GM21423 (cell line): Measurements from ENCODE around the gene MAP1S.

ENCODE experiments used
- ATAC-seq: cut with Tn5 transposase; IDR thresholded peaks from one replicate; pipeline ENCODE4 v1.9.1; 2021; ENCODE audit warnings: mild to moderate bottlenecking, moderate library complexity; ENCODE audit not compliant: unreplicated experiment

MAP1S gene

DNA sequence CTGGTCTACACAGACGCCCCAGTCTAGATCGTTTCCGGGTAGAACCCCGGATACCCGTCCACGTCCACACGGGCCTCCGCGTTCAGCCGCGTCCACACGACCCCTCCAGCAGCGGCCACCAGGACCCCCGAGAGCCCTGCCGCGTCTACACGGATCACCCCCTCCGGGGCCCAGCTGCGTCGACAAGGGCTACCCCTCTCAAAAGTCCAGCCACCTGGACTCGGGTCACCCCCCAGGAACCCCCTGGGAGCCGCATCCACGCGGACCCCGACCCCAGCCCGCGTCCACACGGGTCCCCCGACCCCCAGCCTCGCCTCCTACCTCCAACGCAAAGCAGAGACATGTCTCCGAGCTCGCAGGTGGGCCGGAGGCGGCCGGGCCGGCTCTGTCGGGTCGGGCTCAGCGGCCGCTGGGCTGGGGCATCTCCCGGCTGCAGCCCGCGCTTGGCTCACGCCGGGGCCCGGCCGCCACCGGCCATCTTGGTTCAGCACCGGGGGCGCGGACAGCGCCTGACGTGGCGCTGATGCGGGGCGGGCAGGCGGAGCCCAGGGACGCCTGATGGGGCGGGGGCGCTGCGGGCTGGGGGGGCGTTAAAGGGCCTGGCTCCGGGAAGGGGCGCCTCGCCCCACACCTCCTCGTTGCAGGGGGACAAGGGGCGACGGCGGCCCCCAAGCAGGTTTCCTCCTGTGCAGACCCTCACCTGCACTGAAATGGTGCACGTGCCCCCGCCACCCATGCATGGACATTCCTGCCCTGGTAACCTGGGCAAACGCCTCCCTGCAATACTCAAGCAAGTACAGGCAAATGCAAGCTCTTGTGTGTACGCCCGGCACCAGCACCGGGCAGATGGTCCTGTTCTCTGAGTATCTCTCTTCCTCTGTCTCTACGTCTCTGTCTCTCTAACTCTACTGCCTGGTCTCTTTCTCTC, 31.2 kb upstream of the MAP1S start, which contains the start of gene UNC13A:
Gene UNC13A (minus strand): TSS at position 498 of the 928 bp plus-strand sequence. CDS start 155 bp downstream, at position 343.
- no peak for ATAC-seq

DNA sequence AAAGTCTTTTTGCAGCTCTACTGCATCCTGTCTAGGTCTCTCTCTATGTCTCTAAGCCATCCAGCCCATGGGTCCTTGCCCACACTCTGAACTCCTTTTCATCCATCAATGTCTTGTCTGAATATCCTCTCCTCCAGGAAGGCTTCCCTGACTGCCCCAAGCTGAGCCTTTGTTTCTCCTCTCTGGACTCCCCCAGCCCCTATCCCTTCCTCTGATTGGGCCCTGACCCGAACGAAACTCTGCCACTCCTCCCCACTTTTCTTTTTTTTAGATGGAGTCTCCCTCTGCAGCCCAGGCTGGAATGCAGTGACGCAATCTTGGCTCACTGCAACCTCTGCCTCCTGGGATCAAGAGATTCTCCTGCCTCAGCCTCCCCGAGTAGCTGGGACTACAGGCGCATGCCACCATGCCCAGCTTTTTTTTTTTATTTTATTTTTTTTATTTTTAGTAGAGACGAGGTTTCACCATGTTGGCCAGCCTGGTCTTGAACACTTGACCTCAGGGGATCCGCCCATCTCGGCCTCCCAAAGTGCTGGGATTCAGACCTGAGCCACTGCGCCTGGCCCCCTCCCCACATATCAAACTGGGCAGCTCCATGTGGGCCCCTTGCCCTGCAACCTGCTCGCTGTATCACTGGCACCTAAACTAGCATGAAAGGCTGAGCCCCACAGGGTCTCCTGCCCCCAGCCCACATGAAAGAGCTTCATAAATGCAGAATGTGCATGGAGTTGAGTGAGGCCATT, 30.3 kb upstream of the MAP1S start:
- no peak for ATAC-seq

DNA sequence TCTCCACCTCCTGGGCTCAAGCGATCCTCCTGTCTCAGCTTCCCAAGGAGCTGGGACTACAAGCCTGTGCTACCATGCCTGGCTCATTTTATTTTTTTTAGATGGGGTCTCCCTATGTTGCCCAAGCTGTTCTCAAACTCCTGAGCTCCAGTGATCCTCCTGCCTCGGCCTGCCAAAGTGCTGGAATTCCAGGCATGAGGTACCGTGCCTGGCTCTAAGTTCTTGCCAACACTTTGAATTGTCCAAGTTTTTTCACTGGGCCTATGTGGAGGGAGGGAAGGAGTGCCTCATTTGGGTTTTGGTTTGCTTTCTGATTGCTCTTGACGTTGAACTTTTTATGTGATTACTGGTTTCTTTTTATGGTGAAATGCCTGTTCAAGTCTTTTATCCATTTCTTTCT, 26.7 kb upstream of the MAP1S start:
- ATAC-seq, result no peak

DNA sequence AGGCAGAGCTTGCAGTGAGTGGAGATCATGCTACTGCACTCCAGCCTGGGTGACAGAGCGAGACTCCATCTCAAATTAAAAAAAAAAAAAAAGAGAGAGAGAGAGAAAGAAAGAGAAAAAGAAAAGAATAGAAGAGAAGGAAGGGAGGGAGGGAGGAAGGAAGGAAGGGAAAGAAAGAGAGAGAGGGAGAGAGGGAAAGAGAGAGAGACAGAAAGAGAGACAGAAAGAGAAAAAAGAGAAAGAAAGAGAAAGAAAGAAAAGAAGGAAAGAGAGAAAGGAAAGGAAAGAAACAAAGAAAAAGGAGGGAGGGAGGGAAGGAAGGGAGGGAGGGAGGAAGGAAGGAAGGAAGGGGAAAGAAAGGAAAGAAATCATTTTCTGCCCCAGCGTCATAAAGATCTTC, 24.1 kb upstream of the MAP1S start:
- no peak for ATAC-seq

DNA sequence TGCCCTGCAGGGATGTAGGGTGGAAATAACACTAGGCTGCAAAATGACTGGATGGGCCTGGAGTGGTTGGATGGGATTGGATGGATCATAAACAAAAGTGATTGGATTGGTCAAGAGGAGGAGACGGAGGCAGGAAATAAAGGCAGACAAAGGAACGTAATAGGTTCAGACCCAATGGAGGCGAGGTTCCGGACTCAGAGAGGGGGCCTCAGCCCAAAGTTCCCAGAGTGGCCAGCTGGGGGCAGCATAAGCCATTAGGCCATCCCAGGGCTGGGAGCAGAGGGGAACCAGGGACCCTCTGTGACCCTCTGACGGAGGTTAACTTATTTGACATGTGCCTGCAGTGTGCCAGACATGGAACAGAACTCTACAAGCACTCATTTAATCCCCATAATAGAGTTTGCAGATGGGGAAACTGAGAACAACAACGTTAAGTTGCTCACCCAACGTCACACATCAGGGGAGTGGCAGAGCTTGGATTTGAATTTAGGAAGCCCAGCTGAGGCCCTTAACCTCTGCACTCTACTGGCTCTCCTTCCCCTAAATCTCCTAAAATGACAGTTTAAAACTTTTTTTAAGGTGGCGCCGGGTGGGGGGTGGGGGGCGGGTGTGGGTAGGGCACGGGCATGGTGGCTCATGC, 15.3 kb upstream of the MAP1S start:
- no peak for ATAC-seq

DNA sequence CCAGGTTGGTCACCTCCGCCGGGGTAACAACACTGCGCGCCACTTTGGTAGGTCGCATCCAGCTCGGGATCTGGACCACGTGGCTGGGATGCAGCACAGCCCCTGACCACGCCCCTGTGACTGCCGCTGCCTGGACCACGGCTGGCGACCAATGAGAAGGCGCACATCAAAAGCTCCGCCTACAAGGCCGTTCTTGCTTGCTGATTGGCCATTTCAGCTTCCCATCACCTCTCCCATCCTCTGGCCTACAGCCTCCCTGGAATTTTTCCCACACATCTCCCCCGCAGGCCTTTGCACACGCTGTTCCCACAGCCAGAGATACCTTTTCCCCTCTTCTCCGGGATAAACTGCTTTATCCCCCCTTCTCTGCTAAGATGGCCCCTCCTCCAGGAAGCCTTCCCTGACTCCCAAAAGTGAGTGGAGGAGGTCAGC, 12.5 kb upstream of the MAP1S start:
- ATAC-seq, result no peak

DNA sequence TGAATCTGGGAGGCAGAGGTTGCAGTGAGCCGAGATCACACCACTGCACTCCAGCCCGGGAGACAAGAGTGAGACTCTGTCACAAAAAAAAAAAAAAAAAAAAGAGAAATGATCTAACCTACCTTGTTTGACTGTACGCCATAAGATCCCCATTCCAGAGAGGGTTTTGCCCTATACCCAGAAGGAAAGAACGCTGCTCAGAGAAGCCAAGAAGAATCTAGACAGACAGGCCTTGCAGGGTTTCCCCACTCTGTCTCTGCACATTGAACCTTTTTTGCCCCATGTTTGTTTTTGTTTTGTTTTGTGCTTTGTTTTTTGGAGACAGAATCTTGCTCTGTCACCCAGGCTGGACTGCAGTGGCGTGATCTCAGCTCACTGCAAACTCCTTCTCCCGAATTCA, 7.4 kb upstream of the MAP1S start:
- ATAC-seq, result no peak

DNA sequence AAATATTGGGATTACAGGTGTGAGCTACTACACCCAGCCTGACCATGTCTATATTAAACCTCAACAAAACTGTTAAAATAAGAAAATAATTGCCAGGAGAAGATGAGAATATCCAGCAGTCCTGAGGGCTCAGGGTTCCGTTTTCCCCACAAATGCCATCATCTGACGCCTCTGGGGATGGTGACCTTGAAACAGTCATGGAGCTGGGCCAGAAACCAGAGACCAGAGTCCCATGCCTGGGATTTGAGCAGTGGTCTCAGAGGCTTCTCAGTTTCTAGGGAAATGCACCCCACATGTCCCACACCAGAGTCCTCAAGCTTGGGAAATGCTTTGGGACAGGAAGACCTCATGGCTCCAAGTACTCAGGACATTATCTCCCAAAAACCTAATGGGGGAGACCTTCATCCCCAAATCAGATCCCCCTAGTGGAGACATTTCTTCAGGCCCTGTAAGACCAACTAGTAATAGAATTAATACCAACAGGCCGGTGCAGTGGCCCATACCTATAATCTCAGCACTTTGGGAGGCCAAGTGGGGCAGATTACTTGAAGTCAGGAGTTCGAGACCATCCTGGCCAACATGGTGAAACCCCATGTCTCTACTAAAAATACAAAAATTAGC, 2.9 kb upstream of the MAP1S start:
- no peak for ATAC-seq

DNA sequence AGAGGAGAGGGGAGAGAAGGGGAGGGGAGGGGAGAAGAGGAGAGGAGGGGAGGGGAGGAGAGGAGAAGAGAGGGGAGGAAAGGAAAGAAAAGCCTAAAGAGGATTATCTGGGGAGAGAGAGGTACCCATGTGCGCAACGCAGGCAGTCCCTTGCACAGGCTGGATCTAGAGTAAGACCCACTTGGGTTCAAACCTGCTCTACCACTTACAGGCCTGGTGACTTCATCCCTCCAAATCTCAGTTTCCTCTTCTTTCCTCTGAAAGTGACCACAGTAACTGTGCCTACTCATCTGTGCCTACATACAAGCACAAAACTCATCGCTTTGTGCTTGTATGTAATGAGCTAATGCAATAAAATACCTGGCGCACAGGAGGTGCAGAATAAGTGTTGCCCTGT, 732 bp upstream of the MAP1S start:
- no peak for ATAC-seq

DNA sequence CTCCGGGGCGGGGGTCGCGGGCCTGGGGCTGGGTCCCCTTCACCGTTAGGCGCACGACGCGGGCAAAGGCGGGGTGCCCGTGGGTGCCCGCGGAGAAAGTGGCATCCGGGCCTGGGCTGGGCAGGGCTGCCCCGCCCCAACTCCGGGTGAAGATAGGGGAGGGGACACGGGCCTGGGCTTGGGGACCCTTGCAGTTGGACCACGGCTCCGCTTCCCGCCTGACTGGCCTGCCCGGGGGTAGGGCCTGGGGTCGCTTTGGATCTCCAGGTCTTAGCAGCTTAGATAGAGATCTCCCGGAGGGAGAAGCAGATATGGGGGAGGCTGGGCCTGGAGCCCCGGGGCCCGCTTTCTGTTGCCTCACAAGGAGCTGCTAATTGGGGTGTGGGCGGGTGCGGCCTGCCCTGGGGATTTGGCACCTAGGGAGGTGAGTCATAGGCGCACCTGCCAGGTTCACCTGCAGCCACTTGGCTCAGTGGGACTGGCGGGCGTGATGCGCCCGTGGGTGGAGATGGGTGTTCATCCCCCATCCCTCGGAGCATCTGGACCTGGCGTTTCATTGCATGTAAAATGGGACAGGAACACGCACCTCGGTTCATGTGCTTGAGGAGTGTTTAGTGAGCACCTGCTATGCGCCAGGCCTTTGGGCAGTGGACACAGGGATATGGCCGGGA, 585 bp downstream of the MAP1S start:
- ATAC-seq, result peak; percentile 19

DNA sequence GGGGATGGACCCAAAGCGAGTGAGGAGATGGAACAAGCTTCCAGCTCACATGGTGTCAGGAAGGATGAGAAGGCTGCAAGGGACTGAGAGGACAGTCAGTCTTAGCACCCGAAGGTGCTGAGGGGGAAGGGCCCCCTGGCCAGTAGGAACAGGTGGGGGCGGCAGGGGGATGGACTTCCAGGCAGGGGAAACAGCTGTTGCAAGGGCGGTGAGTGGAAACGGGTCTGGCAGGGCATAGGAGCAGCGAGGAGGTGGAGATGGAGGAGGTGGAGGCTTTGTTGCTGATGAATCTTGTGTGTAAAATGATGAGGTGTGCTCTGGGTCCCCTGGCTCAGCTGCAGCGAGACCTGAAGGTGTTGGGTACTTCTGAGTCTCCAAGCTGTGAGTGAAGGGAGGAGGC, 1.2 kb downstream of the MAP1S start:
- ATAC-seq, result no peak

DNA sequence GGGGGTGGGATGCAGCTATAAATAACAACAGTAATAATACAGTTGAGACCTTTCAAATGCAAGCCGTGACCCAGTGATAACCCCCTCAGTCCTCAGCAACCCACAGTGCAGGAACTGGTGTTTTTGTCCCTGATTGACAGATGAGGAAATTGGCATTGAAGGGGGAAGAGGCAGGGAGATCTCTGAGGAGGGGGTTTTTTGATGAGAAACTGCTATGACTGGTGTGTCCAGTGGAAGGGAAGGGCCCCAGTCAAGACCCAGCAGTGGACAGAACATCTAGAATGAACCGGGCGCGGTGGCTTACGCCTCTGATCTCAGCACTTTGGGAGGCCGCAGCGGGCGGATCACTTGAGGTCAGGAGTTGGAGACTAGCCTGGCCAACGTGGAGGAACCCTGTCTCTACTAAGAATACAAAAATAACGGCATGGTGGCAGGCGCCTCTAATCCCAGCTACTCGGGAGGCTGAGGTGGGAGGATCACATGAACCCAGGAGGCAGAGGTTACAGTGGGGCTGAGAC, 1.9 kb downstream of the MAP1S start:
- ATAC-seq, result no peak

DNA sequence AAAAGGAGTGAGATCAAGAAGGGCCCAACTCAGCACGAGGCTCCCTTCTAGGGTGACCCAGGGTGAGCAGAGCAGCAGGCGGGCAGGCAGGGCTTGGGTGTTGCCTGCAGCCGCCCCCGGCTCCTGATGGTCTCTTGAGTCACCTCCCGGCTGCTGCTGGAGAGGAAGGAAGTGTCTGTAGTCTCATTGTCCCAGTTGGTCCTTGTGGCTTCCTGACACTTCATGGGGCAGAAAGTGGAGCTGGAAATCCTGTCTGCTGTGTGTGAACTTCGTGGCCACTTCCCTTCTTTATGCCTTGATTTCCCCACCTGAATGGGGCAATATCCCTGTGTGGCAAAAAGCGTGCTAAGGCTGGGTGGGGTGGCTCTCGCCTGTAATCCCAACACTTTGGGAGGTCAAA, 2.5 kb downstream of the MAP1S start:
- no peak for ATAC-seq

DNA sequence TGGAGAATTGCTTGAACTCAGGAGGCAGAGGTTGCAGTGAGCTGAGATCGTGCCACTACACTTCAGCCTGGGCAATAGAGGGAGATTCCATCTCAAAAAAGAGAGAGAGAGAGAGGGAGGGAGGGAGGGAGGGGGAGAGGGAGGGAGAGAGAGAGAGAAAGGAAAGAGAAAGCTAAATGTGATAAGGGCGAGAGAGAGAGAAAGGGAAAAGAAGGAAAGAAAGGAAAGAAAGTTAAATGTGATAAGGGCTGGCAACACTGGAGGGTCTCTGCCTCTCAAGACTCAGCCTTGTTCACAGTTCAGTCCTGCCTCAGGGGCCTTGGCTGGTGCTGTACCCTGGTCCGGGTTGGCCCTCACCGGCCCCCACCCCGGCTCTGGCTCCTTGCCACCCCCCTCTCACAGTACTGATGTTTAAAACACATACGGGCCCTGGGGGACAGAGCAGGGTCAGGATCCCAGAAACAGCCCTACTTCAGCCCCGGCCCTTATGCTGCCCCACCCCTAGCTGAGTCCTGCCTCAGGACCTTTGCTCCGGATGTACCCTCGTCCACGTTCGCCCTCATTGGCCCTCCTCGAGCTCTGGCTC, 3.5 kb downstream of the MAP1S start:
- ATAC-seq, result no peak

DNA sequence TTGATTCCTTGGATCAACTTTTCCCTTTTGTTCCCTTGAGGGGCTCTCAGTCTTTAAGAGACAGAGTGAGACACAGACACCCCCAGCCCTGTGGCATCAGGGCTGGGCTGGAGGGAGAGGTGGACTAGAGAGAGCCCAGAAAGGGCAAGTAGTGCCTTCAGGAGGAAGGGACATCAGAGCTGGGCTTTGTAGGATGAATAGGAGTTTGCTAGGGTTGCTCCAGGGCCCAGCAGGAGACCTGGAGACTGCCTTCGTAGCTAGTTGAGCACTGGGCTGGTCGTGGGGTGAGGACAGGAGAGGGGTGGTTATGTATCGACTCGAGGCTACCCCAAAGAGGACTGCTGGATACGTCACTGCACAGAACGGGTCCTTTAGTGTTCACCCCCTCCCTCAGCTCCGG, 5.4 kb downstream of the MAP1S start:
- no peak for ATAC-seq

DNA sequence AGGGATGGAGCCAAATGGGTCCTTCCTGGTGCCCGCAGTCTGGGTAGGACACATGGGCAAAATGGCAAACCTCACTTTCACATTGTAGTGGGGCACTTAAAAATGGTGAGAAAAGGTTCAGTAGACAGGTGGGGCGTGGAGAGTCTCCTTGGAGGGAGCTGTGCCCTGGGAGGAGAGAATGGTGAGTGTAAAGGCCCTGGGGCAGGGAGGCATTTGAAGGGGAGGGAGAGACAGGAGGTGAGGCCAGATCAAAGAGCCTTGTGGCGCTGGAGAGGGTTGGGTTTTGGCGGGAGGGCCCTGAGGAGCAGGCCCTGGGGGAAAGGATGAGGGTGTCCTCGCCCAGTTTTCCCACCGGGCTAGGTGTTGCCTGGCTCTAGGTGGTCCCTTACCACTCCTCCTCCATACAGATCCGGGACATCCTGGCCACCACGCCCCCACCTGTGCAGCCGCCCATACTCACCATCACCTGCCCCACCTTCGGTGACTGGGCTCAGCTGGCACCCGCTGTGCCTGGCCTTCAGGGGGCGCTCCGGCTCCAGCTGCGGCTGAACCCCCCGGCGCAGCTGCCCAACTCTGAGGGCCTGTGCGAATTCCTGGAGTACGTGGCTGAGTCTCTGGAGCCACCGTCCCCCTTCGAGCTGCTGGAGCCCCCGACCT, 6.3 kb downstream of the MAP1S start:
- no peak for ATAC-seq

DNA sequence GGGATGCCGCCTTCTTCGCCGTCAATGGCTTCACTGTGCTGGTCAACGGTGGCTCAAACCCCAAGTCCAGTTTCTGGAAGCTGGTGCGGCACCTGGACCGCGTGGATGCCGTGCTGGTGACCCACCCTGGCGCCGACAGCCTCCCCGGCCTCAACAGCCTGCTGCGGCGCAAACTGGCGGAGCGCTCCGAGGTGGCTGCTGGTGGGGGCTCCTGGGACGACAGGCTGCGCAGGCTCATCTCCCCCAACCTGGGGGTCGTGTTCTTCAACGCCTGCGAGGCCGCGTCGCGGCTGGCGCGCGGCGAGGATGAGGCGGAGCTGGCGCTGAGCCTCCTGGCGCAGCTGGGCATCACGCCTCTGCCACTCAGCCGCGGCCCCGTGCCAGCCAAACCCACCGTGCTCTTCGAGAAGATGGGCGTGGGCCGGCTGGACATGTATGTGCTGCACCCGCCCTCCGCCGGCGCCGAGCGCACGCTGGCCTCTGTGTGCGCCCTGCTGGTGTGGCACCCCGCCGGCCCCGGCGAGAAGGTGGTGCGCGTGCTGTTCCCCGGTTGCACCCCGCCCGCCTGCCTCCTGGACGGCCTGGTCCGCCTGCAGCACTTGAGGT, 7.0 kb downstream of the MAP1S start:
- ATAC-seq, result no peak

DNA sequence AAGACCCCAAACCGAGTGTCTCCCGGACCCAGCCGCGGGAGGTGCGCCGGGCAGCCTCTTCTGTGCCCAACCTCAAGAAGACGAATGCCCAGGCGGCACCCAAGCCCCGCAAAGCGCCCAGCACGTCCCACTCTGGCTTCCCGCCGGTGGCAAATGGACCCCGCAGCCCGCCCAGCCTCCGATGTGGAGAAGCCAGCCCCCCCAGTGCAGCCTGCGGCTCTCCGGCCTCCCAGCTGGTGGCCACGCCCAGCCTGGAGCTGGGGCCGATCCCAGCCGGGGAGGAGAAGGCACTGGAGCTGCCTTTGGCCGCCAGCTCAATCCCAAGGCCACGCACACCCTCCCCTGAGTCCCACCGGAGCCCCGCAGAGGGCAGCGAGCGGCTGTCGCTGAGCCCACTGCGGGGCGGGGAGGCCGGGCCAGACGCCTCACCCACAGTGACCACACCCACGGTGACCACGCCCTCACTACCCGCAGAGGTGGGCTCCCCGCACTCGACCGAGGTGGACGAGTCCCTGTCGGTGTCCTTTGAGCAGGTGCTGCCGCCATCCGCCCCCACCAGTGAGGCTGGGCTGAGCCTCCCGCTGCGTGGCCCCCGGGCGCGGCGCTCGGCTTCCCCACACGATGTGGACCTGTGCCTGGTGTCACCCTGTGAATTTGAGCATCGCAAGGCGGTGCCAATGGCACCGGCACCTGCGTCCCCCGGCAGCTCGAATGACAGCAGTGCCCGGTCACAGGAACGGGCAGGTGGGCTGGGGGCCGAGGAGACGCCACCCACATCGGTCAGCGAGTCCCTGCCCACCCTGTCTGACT, 7.9 kb downstream of the MAP1S start:
- ATAC-seq, result no peak
